Stimulated activated CD4-positive, alpha-beta T cell treated with anti-CD3 and anti-CD28 coated beads, Interleukin-2, amount 100 ng/mL, for 48 hours (primary cell): ENCODE results near the gene HDGFL2.

ENCODE experiments used
- DNase-seq, 2 donors: peaks; one replicate each; pipeline ENCODE4 v3.0.0-alpha.2; 2020

Gene HDGFL2

DNA sequence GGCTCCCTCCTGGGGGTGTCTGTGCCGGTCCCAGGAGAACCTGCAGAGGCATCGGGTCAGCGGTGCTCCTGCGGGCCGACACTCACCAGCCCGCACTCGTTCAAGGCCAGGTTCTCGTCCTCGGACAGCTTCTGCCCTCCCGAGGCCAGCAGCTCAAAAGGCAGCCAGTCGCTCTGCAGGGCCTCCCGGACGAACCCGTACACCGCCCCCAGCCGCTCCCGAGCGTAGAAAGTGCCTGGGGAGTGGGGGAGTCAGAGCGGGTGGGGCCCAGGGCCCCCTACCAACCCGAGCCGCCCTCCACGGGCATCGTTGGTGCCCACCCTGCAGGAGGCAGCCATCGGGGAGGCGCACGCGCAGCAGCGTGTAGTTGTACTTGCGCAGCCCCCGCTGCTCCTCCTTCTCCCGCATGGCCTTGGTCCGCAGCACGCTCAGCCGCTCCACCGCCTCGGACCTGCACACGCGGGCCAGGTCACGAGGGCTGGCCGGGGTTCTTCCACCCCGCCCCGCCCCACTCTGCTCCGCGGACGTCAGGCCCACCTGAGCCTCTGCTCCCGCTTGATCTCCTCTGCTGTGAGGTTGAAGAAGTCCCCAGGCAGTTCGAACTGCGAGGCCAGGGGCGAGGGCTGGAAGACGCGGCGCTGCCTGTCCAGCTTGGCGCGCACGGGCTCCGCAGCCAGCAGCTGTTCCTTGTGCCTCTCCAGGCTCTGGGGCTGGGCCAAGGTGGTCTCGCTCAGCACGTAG is 26.0 kb upstream of the HDGFL2 start:
- DNase-seq, result no peak

DNA sequence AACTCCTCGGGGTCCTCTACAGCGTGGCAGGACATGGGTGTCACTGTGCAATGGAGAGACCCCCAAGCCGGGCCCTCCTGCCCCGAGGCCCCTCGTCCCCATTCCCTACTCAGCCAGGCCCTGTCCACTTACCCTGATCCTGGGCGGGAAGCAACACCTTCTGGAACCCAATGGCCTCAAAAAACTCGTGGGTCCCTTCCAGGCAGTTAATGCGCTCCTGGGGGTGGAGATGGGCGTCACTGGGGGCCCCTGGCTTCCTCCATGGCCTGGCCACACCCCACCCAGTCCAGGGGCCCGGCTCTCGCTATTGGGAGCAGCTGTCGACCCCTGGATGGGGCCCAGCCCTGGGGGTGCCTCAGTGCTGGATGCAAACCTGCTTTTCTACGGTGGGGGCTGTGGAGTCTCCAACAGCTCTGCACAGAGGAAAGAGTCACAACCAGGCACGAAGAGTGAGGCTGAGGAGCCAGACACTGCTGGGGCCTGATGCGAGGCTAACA is 25.3 kb upstream of the HDGFL2 start:
- no peak for DNase-seq

DNA sequence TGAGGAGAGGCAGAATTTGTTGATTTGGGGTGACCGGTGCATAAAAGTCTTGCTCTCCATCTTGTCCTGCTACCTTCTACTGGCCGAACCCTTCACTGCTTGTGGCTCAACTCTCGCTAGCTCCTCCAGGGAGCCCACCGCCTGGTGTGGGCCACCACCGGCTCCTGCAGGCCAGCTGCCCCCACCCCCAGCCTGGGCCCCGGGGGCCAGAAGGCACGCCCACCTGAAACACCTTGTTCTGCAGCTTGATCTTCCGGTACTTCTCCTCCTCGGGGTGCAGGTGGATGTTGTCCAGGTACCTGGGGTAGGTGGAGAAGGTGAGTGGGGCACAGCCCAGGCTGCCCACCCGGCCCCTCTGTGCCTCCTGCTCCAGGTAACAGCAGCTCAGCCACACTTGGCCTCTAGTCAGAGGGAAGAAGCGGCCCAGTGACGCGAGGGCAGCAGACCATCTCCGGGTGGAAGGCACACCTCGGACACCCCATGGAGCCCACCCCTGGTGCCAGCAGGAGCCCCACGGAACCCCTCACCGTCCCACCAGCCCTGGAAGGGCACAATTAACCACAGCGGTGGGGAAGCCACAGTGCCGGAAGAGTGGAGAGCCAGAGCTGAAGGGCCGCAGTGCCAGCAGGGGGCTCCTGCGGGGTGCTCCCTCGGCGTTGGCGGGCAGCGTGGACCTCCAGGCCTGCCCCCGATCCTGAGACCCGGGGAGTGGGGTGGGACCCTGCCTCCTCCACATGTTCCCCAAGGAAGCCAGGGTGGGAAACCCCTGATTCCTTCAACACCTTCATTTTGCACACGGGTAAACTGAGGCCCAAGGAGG is 24.6 kb upstream of the HDGFL2 start:
- DNase-seq, result no peak

DNA sequence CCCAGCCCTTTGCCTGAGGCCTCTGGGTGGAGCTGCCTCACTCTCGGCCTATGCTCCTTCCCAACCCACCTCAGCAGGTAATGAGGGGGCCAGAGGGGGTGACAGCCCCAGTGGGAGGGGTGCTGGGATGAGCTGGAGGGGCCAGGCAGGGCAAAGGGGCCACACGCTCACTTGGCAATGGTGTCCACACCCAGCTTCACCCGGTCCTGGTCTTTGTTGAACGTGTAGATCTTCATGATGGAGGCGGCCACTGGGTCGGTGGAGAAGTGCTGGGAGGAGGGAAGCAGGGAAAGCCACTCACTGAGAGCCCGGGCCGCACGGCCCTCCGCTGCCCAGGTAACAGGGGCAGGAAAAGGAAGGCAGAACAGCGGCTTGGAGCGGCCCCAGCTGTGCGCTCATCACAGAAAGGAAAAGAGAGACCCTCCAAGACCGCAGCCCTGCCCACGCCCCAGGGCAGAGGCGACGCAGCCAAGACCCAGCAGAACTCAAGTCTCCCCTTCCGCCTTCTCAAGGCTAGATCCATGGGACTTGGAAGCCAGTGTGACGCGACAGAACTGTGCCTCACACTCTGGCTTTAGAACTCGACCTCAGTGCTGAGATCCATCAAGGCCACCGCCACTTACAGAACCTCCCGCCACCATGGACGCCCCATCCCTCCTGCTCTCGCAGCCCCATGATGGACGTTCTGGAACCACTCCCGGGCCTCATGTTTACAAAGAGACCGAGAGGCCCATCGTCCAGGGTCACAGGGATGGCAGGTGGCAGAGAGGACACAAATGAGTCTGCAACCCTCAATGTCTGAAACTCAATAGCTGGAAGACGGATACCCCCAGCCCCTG is 23.7 kb upstream of the HDGFL2 start:
- no peak for DNase-seq

DNA sequence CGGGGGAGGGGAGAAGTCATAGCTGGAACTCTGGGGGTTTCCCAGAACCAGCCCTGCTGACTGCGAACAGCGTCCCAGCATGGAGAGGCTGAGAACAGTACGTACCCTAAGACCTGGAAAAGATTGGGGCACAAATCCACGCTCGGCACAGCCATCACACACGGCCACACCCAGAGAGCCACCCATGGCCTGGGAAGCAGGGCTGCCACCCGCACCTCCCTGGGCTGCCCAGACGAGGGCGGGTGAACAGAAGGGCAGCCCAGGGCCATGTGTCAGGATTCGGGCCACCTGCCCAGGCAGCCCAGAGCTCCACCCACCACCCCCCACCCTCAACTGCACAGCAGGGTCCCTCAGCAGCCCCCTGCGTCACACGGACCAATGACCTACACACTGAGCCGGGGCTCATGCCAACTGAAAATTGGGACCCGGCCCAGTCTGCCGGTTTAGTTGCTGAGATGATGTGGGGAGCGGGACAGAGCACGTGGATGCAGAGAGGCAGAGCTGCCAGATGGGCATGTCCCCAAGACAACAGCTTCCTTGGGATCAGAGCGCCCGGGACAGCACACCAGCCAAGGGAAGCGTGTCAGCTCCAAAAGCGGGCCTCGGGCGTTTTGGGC is 23.0 kb upstream of the HDGFL2 start:
- no peak for DNase-seq

DNA sequence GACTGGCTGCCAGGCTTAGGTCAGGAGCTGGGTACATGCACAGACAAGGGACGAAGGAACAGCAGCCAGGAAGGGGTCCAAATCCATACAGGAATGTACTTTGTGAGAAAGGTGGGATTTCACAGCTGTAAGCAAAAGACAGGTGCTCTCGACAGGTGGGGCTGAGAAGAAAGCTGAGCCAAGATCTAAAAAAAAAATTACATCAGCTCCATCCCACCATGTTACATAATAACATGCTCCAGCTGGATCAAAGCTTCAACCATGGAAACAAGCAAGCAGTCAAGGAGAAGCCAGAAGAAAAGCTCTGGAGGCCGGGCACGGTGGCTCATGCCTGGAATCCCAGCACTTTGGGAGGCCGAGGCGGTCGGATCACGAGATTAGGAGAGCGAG is 22.5 kb upstream of the HDGFL2 start:
- no peak for DNase-seq

DNA sequence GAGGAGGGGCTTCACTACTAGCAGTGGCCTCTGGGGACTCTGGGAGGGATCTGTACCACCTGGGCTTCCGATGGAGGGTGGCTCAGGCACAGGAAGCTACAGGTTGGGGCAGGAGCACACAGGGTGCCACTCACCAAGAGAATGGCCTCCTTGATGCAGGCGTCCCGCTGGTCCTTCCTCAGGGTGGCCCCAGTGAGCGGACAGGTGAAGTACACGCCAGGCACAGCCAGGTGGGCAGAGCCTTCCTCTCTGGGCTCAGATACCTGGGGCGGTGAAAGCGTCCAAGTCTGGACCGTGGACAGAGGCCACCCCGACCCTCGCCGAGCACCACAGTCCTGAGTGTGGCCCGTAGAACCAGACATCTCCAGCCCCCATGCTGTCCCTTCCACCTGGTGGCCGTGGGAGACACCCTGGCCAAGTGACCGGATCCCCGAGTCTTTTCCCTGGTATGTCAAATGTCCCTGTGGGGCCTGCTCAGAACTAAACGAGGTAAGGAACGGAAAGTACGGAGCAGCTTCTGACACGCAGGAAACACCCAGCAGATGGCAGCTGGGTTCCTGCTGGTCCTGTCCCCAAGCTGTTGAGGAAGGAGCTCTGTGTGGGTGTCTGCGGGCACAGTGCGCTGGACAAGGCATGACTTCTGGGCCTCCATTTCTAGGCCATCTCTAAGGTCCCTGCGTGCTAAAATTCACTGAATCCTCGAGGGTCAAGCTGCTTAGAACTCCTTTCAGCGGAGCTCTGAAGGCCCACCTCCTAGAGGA is 19.7 kb upstream of the HDGFL2 start:
- DNase-seq, result no peak

DNA sequence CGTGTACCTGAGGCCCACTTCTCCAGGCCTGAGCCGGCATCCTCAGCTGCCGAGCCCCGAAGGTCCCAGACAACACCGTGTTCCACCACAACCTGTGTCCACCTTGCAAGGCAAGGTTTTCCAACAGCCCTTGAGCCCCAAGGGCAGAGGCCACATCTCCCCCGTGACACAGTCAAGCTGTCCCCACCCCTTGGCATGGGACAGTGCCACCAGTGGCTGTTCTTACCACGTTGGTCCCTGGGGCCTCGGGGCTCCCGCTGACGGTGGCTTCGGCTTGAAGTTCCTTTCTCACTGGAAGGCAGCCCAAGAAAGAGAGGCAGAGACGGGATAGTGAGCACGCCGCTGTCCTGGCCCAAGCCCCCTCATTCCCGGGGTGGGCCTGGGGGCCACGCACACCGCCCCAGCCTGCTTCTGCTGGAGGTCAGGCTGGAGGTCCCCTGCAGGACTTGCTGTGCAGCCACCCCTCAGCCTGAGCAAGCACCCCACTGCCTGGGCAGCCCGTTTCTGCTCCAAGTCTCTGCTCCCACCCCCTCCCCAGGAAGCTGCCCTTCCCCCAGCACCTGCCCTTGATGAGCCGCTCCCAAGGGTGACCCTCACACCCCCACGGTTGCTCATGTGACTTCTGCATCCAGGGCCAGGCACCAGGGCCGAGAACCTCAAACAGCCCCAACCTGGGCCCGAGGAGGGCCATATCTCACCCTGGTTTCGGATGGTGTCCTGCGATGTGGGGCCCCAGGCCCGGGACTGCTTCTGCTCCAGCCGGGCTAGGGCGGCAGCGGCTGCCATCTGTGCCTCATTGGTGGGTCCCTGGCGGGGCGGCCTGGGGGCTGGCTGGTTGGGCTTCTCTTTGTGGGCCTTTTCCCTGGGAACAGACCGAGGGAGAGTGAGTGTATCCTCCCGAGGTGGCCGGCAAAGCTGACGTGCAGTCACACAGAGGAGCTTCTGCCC is 18.6 kb upstream of the HDGFL2 start:
- no peak for DNase-seq

DNA sequence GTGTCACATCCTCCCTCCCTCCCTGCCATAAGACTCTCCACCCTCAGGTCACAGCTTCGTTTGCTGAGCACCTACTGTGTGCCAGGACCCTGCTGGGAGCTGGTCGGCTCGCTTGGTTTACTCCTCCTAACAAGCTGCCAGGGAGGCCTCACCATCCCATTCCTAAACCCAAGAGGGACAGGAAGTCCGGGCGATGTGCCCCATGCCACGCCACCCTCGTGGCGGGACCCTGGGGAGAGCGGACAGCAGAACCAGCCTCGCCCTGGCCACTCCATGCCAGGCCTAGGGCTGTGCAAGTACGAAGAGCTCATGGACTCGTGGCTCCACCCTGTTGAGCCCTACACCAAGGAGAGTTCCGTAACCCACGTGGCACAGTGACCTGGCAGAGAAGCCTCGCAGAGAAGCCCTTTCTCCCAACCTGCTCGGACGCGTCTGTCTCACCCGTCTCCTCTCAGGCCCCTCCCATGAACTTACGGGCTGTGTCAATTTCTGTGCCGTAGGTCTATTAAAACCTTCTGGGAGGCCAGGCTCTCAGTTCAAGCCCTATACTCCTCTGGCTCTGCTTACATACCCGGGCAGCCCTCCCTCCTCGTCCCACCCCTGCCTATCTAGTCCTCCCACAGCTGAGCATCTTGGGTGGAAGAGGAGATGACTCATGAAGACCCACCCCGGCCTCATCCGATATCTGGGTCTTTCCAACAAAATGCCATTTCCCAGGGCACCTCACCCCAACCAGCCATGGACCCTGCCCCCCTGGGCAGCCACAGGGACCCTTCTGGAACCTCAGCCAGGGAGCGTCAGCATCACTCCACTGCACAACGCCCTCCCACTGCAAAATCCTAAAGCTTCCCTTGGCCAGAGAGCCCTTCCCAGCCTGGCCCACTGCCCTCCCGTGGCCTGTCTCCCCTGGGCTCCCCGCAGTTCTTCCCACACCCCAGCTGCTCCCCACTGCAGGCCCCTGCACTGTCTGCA is 17.1 kb upstream of the HDGFL2 start:
- DNase-seq, result no peak

DNA sequence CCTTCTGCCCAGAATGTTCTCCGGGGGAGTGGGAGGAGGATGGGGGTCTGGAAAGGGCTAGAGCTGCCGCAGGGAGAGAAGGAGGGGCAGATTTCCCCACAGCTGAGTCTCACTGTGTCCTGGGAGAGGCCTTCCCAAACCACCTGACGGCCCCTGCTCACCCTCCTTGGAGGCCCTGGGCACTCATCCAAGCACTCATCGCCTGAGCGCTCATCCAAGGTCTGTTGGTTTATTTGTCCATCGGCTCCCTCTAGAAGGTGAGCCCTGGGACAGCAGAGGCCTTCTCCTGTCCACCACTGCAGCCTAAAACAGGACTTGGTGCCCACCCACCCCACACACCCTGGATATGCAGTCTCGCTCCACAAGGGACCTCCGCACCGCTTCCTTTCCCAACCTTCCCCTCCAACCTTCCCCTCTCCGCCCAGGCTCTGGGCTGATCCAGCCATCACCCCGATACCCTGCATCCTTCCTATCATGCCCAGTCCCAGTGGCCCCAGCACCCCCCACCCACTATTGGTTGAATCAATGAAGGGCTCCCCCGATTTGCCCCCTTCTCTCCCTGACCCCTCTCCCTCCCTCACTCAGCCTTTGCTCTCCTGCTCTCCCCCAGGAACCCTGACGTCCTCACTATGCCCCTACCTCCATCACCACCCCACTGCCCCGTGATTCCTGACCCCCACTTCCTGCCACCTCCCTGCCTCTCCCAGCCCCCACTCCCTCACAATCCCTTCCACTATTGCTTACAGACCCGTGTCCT is 16.2 kb upstream of the HDGFL2 start:
- DNase-seq, result no peak

DNA sequence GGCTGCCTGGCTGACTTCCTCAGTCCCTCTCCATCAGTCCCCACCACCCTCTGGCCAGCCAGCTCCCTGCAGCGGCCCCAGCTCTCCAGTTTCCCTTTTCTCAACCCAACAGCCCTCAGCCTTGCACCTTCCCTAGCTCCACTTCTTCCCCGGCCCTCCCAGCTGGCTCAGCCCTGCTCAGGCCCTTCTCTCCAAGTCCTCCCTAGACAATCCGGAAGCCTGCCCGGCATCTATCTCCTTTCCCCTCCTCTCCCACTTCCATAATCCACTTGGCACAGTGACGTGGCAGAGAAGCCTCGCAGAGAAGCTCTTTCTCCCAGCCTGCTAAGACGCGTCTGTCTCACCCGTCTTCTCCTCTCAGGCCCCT is 15.6 kb upstream of the HDGFL2 start:
- DNase-seq, result no peak

DNA sequence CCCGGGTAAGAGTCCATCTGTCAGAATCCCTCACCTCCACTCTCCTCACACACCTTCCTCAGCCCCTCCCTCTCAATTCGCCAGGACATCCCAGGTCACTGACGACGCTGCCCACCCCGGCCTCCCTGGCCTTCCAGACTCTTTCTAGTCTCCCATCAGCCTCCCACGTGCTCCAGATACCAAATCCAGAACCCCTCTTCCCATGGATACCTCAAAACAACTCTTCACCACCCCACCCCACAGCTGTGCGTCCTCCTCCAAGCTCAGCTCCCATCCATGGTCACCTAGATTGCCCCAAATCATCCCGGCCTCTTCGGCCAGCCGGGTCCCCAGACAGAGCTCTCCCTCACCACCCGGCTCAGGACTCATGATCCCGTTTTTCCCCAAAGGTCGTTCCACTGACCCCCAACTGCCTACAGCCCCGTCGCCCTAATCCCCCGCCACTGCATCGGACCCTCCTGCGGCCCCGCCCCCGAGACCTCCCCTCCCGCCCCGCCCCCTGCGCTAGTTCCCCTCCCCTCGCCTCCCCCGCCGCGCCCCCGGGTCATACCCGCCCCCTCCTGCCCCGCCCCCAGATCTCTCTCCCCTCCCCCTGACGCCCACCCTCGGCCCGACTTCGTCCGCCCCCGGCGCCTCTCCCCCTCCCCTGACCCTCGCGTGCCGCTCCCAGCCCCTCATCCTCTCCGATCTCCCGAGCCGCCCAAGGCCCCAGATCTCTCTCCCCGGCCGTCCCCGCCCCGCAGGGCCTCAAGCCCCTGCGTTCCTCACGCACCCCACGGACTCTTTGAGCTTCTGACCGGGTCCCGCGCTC is 15.0 kb upstream of the HDGFL2 start:
- DNase-seq, result peak in 1 of 2 donors; percentile 30

DNA sequence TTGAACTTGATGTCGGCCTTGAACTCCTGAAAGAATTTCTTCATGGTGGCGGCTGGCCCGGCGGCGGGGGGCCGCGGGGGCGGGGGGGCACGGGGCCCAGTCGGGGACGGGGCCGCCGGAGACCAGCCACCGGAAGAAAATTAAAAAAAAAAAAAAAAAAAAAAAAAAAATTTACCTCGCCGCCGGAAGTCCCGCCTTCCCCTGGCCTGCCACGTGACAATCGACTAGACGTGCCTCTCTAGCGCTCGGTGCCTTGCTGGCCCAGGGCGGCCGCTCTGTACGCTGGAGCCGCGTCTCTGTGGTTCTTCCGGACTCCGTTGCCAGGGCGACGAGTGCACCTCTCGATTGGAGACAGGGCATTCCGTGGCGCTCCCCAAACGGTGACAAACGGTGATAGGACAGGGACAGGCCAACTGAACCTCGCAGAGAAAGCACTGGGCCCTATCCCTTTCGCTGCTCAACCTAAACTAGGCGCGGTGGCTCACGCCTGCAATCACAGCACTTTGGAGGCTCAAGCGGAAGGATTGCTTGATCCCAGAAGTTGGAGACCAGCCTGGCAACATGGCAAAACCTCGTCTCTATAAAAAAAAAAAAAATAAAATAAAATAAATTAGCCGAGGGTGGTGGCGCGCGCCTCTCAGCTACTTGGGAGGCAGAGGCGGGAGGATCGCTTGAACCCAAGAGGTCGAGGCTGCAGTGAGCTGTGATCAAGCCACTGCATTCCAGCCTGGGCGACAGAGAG is 14.3 kb upstream of the HDGFL2 start, which contains the start of gene UBXN6:
TSS of gene UBXN6 (minus strand) at position 141 of the 742 bp plus-strand sequence. CDS start at position 44, 97 bp downstream.
- DNase-seq, result peak; percentile 97

DNA sequence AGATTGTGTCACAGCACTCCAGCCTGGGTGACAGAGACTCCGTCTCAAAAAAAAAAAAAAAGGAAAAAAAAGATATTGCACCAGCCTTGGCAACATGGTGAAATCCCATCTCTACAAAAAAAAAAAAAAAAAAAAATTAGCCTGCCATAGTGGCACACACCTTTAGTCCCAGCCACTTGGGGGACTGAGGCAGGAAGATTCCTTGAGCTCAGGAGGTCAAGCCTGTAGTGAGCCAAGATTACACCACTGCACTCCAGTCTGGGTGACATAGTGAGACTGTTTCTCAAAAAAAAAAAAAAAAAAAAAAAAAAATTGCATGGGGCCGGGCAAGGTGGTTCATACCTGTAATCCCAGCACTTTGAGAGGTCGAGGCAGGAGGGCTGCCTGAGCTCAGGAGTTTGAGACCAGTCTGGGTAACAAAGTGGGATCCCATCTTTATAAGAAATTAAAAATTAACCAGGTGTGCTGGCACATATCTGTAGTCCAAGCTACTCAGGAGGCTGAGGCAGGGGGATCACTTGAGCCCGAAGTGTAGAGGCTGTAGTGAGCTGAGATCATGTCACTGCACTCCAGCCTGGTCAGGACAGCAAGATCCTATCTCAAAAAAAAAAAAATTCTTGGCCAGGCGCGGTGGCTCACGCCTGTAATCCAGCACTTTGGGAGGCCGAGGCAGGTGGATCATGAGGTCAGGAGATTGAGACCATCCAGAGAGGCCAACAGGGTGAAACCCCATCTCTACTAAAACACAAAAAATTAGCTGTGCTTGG is 7.1 kb upstream of the HDGFL2 start:
- no peak for DNase-seq

DNA sequence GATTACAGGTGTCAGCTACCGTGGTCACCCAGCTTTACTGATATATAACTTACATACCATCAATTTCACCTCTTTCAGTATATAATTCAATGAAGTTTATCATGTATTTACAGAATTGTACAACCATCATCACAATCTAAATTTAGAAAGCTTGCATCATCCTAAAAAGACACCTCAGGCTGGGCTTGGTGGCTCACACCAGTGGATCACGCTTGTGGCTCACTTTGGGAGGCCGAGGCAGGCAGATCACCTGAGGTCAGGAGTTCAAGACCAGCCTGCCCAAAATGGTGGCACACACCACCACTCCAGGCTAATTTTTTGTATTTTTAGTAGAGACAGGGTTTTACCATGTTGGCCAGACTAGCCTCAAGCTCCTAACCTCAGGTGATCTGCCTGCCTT is 4.3 kb upstream of the HDGFL2 start:
- no peak for DNase-seq
